Activated CD4-positive, alpha-beta T cell treated with anti-CD3 and anti-CD28 coated beads, Interleukin-2, Interleukin-4, amounts not matched to agents 100 ng/mL and 50 ng/mL, durations not matched to agents 16 hours and 8 hours (primary cell): ENCODE data around the gene HOXB6.

Experiments used
- DNase-seq: peaks from one replicate; pipeline ENCODE4 v3.0.0-alpha.2; 2020; ENCODE audit warnings: low spot score

The HOXB6 gene

GRCh38 chr17:48593840-48594537, 10.8 kb downstream of the HOXB6 start:
- peak; percentile 83 for DNase-seq

GRCh38 chr17:48593126-48593829, 11.5 kb downstream of the HOXB6 start, which contains the start of gene HOXB5:
HOXB5 (minus strand) TSS chr17:48593779; CDS start chr17:48593682, 97 bp downstream.
- DNase-seq = no peak

GRCh38 chr17:48592577-48592976, 12.2 kb downstream of the HOXB6 start:
- DNase-seq = no peak

- DNase-seq = no peak
Observed at GRCh38 chr17:48592057-48592514, 12.7 kb downstream of the HOXB6 start.

GRCh38 chr17:48591255-48592056, 13.3 kb downstream of the HOXB6 start:
- no peak for DNase-seq

- DNase-seq = no peak
Observed at GRCh38 chr17:48590607-48591161, 14.1 kb downstream of the HOXB6 start.

- DNase-seq = no peak
Observed at GRCh38 chr17:48589831-48590606, 14.8 kb downstream of the HOXB6 start, which contains the start of gene HOXB3. HOXB3 (minus strand) TSS chr17:48590241; CDS start chr17:48552474, 37,767 bp downstream.

GRCh38 chr17:48589060-48589830, 15.5 kb downstream of the HOXB6 start:
- DNase-seq = no peak

- no peak for DNase-seq
Observed at GRCh38 chr17:48588528-48588927, 16.3 kb downstream of the HOXB6 start.

GRCh38 chr17:48588074-48588415, 16.7 kb downstream of the HOXB6 start:
- DNase-seq = no peak

- DNase-seq = no peak
Observed at GRCh38 chr17:48587276-48588073, 17.3 kb downstream of the HOXB6 start.

- DNase-seq = no peak
Observed at GRCh38 chr17:48586355-48587258, 18.2 kb downstream of the HOXB6 start.

- DNase-seq = no peak
Observed at GRCh38 chr17:48584223-48584741, 20.5 kb downstream of the HOXB6 start.

- DNase-seq = no peak
Observed at GRCh38 chr17:48583708-48584222, 21.0 kb downstream of the HOXB6 start.

GRCh38 chr17:48582750-48583069, 22.1 kb downstream of the HOXB6 start:
- DNase-seq = no peak

- no peak for DNase-seq
Observed at GRCh38 chr17:48579760-48580554, 24.8 kb downstream of the HOXB6 start.

- DNase-seq = no peak
Observed at GRCh38 chr17:48579471-48579759, 25.4 kb downstream of the HOXB6 start.
